Esophagus squamous epithelium (tissue), 4 donors: ENCODE data around the gene RPS6KA4.

Experiments
- POLR2A ChIP-seq, 4 donors: fragments of 450-650 bp; IDR thresholded peaks; one replicate each; pipeline ENCODE4 v1.6.1; 2017; ENCODE audit warnings: antibody characterized with exemption in 4 of 4, mild to moderate bottlenecking in 4 of 4, moderate library complexity in 3 of 4
- TF ChIP-seq, protein P1 (sequence below), 6 experiments: fragments of 450-650 bp in 4 of 6; fragments of 200-600 bp in 2 of 6; sonication (generic) in 2 of 6; IDR thresholded peaks; one replicate each; pipeline ENCODE4 v1.5.1; 2016 to 2019; ENCODE audit warnings: antibody characterized with exemption in 6 of 6, mild to moderate bottlenecking in 4 of 6, moderate library complexity in 4 of 6

DNA sequence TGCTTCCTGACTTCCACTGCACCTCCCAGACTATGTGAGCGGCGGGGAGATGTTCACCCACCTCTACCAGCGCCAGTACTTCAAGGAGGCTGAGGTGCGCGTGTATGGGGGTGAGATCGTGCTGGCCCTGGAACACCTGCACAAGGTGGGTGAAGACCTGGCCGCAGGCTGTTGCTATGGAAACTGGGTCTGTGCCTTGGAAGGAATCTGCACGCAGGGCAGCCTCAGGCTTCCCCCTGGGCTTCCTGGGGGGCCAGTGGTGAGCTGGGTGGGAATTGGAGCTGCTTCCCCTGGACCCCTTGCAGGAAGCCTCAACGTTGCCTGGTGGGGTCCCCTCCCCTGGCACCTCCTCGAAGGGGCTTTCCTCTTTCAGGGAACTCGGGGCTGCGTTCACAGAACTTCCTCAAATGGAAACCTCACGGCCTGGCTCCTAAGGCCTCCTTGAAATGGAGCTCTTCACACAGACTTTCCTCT, 1.5 kb downstream of the RPS6KA4 start:
- TF ChIP-seq, protein P1, sequence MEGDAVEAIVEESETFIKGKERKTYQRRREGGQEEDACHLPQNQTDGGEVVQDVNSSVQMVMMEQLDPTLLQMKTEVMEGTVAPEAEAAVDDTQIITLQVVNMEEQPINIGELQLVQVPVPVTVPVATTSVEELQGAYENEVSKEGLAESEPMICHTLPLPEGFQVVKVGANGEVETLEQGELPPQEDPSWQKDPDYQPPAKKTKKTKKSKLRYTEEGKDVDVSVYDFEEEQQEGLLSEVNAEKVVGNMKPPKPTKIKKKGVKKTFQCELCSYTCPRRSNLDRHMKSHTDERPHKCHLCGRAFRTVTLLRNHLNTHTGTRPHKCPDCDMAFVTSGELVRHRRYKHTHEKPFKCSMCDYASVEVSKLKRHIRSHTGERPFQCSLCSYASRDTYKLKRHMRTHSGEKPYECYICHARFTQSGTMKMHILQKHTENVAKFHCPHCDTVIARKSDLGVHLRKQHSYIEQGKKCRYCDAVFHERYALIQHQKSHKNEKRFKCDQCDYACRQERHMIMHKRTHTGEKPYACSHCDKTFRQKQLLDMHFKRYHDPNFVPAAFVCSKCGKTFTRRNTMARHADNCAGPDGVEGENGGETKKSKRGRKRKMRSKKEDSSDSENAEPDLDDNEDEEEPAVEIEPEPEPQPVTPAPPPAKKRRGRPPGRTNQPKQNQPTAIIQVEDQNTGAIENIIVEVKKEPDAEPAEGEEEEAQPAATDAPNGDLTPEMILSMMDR (IDR thresholded peaks at IDR 0.05), result no peak
- TF ChIP-seq POLR2A (IDR thresholded peaks at IDR 0.05), result no peak
